Stimulated activated CD8-positive, alpha-beta memory T cell treated with anti-CD3 and anti-CD28 coated beads, Interleukin-12 subunit alpha, Interleukin-12 subunit beta, amount 100 ng/mL, for 4 hours (primary cell): ENCODE data around the gene MGMT.

Experiments
- DNase-seq: peaks from one replicate; pipeline ENCODE4 v3.0.0-alpha.2; 2020; ENCODE audit warnings: low read depth

MGMT gene

DNA sequence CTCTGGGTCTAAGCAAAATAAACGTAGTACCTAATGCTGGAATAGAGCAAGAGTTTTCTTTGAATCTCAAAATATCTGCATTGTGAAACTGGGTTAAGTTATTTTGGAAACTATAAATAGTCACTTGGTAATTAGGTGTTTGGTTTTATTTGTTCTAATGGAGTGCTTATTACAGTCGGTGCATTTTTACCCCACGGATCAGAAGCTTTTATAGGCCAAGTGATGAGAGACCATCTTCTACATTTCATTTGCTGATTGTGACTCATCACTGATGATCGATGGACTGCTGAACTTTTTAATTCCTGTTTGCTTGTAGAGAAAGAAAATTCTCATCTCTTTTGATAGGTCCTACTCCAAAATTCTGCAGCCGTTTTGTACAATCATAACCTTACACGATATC is 28.2 kb downstream of the MGMT start:
- no peak for DNase-seq

DNA sequence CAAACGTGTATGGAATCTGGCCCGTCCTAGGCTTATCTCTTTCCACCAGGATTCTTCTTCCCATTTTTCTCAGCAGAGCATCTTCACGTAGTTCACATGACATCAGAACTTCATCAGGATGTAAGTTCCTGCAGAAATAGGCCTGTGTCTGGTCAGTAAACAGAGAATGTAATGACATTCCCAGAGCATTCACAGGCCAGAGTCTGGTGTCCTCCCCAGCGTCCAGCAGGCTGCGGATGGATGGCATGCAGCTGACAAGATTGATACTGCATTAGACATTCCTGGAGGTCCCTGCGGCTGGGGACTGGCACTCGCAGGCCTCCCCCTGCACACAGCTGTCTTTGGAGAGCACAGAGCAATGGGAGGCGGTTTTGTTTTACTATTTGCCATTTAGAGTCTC is 28.7 kb downstream of the MGMT start:
- DNase-seq: no peak

DNA sequence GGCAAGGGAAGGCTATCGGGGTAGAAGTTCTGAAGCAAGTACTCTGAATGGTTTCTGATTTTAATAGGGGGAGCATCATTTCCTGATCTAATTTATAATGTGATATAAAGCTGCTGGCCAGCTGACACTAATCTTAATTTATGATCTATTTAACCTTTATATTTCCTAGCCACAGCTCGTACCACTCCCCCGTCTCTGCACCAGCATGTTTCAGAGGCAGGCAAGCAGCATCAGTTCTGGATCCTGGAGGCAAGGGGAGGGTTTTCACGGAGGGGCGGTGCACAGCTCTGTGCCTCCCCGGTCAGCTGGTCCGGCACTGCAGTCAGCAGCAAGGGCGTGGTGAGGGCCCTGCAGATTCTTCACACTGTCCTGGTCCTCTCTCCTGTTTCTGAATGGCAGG is 30.0 kb downstream of the MGMT start:
- no peak for DNase-seq

DNA sequence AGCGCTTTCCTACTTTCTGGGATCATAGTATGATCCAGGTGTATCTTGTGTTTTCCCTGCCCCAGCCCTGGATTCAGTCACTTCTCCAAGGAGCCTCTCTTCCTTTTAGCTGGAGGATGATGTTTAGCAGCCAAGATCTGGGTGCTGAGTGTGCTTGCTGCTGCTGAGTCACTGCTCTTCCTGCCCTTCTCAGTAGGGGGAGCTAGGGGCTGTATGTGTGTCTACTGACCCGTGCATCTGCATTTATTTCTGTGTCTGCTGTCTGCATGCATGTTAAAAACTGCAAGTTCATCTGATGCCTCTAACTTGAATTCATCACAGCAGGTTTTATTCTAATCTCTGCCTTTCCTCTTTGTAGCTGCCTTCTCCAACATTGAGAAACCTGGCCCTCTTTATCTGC is 31.6 kb downstream of the MGMT start:
- DNase-seq: no peak

DNA sequence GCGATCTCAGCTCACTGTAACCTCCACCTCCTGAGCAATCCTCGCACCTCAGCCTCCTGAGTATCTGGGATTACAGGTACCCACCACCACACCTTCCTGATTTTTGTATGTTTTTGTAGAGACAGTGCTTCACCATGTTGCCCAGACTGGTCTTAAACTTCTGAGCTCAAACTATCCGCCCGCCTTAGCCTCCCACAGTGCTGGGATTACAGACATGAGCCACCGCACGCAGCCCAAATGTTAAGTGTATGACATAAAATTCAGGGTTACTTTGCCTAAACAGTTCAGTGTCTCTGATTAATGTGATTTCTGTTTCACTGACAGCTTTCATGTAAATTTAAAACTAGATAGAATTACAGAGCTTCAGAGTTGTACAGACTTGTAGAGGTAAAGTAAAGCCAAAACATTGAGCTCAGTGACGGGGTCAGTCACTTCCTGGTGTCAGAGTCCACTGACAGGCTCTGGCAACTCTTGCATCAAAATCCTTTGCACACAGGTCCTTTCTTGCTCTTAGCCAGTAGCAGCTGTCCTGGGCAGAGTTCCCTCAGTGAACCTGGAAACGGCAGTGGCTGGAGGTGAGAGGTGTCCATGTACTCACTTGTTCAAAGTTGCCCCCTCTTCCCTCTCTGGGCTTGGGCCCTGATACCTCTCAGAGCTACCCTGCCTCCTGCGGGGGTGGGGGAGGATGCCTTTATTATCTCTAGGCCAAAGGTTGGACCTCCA is 33.7 kb downstream of the MGMT start:
- no peak for DNase-seq

DNA sequence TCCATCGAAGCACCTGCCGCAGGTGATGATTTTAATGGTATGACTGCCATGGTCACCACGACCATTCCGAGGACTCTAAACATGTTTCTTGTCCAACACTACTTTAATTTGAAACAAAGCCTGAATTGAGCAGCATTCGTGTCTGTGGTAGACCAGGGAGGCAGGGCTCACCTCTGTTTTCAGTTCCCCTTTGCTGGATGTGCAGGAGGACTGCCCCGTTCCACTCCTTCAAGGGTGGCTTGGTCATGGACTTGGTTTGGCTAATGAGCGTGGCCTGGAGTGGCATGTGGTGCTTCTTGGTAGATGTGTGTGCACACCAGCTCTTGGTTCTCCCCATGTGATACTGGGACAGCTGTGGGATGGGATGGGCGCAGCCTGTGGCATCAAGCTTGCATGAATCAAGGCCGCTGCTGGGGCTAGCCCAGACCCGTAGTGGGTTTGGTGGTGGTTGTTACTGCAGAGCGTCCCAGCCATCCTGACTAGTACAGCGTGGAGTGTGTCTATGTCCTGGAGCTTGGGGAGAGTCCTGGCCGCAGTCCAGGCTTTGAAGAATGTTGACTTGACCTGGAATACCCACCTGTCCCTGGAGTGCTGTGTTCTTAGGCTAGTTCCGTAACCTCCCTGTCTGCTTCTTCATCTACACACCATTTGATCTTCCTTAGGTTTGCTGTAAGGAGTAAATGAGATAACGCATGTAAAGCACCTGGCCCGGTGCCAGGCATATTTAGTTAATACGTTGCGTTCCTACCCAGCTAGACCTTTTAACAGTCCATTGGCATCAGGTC is 34.8 kb downstream of the MGMT start:
- no peak for DNase-seq

DNA sequence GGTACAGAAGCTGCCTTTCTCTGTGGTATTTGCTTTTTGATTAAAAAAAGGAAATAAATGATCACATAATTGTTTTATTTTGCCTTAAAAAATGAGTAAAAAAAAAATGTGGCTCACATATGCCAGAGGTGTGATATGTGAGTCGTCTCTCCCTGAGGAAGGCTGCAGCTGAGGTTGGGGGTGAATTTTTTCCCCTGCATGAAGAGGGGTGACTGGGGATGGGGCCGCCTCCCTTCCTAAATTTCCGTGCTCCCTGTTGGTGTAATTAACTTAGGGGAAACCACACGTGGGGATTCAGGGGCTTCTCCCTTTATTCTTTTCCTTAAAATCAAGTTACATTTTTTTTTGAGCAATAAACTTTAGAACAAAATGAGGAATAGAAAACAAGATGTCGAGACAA is 35.4 kb downstream of the MGMT start:
- DNase-seq: no peak

DNA sequence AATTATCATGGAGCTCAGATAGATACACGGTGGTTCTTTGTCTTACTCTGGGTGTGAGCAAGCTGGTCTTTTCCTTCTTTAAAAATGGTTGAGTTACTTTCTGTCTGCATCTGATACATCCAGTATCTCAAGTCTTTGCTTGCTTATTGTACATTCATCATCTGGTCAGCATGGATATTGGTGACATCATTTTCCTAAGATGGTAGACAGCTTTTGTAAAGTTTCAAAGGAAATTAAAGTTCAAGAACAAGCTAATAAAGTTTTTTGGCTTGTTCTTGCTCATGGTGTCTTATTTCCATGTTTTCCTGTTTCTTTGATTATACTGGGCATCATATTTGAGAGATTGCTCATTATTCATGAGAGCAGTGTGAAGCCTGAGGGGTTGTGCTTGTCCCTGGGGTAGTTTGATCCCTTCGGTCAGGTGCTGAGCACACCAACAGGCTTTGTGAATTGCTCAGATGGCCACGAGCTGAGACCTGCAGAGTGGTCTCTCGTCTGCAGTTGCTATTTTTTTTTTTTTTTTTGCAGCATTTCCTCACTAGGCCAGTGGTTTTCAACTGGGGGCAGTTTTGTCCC is 38.5 kb downstream of the MGMT start:
- DNase-seq: no peak

DNA sequence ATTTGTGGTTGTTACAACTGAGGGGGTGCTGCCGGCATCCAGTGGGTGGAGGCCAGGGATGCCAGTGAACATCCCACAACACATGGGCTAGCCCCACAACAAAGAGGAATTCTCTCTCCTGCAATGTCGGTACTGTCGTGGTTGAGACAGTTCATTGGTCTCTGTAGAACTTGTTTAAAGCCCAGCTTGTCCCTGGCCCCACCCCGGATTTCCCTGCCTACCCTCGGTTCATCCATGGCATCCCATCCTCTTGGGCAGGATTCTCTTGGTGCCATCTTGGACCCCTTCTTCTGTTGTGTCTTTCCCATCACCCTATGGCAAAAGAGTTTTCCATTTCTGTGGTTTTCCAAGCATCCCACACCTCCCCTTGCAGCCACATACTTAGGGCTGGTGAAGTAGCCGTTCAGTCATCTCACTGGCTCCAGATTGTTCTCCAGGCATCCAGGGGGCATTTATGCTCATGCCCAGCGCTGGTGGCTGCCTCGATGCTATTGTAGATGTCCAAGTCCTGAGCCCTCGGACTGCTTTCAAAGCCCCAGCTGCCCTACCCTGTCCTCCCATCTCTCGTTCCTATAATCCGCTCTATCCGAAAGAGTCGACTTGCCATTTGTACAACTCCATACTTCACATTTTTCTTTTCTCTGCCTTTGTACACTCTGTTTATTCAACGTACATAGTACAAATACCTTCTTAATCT is 39.2 kb downstream of the MGMT start:
- no peak for DNase-seq

DNA sequence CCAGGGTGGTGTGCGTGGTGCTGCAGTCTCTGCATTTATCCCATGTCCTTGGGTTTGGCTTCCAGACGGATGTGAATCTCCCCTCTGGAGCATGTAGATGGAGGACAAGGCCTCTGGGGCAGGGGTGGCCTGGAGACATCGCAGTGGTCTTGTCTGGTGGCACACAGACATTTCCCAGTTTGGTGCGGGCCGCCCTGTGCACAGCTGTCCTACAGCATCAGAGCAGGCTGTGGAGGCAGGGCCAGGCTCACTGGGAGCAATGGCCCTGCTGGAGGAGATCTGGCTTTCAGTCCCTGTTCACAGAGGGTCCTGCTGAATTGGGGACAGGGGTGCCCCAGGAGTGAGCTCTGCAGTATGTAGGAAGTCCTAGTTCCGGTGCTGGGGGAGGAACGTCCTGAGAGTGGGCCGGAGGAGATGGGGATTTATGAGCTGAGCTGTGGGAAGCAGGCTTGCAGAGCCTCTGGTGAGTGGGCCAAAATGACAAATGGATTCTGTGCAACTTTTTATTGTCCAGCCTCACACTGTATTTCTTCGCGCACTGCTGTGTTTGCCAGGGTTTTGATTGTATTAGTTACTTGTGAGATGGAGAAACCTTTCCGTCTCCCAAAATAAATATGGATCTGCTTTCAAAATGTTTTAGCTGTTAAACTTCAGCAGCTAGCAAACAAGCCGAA is 40.3 kb downstream of the MGMT start:
- no peak for DNase-seq

DNA sequence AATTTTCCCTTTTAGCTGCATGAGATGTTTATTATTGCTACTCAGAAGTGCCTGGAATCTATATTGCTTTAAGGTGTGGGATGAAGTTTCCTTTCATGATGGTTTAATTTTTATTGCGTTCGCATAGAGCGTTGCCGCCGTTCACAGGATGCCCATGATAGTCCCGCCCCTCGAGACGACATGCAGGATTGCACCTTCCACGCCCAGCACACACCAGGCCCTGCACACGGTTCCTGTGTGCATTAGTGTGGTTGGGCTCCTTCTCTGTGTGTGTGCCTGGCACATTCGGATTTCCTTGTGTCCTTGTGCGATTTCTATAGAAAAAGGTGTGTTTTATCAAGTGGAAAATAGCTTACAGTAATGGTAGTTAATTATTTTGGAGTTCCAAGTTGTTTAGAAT is 42.1 kb downstream of the MGMT start:
- no peak for DNase-seq

DNA sequence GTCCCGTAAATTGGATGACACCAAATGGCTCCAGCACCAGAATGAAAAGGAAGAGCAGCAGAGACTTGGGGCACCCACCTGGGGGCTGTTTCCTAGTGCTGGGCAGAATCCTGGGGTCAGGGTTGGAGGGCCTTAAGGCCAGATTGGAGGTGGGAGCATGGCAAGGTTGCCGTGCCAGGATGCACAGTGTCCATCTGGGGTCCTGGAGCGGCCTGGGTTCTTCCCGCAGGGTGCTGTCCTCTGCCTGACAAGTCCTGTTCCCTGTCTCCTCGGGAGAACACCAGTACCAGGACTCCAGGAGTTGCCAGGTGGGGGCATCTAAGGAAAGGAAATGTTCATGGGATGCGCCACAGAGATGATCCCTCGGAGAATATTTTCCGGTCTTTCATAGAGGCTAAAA is 42.8 kb downstream of the MGMT start:
- no peak for DNase-seq

DNA sequence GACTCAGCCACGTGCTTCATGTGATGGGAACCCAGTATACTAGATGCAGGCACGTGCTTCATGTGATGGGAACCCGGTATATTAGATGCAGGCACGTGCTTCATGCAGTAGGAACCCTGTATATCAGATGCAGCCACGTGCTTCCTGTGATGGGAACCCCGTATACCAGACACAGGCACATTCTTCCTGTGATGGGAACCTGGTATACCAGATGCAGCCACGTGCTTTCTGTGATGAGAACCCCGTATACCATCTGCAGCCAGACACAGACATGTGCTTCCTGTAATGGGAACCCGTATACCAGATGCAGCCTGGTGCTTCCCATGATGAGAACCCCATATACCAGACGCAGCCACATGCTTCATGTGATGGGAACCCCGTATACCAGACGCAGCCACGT is 44.0 kb downstream of the MGMT start:
- no peak for DNase-seq

DNA sequence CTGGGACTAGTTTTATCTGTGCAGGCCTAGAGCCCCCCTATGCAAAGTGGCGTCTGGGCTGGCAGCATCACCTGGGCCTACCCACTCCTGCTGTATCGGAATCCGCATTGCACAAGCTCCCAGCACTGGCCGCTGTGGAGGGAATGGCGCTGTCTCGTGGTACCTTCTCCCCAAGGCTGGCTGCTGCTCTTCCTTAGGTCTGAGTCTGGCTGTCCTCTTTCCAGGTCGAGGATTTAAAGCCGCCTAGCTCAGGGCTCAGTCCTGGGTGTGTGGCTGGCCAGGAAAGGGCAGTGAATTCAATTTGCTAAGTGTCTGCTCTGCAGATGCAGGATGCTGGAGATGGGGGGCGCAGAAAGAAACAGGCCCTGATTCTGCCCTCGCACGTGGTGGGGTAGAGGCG is 44.7 kb downstream of the MGMT start:
- no peak for DNase-seq

DNA sequence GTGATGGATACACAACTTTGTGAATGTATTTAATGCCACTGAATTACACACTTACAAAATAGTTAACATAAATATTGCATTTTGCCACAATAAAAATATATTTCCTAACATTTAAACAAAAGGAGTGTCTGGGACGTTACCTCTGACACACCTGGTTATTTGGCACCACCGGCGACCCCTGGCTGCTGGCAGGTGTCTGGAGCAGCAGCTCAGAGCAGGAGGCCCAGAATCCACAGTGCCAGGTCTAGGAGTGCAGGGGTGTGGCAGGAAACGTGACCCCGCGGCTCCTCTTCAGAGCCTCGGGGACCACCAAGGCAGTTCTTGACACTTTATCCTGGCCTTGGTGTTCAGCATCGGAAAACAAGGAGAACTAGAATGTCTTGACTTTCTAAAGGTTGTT is 46.3 kb downstream of the MGMT start:
- no peak for DNase-seq

DNA sequence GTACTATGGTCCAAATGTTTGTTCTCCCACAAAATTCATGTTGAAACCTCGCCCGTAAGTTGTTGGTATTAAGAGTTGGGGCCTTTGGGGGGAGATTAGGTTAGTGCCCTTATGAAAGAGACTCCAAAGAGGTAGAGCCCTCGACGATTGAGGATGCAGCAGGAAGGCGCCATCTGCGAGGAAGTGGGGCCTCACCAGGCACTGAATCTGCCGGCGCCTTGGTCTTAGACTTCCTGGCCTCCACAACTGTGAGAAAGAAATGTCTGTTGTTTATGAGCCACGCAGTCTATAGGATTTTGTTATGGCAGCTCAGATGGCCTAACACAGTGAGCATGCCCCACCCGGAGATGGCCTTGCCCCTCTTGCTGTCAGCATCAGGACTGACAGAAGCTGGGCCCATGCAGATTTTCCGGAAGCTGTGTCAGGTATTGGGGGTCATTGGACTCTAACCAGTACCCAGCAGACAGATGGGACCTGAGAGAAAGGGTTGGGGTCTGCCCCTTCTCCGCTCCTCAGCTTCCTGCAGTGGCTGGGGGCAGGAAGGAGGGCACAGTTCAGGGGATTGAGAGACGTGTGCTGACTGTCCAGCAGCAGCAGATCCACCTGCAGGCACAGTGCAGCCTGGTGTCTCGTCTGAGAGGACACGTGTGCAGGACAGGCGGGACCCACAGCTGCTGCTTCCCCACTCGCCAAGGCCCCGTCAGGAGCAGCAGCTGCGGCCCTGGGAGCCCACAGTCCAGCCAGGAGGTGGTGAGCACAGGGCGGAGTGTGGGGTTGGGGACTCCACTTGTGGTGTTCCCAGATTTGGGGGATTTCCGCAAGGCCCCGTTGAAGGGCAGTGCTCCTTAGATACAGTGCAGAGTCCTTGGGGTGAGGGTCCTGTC is 47.8 kb downstream of the MGMT start:
- no peak for DNase-seq

DNA sequence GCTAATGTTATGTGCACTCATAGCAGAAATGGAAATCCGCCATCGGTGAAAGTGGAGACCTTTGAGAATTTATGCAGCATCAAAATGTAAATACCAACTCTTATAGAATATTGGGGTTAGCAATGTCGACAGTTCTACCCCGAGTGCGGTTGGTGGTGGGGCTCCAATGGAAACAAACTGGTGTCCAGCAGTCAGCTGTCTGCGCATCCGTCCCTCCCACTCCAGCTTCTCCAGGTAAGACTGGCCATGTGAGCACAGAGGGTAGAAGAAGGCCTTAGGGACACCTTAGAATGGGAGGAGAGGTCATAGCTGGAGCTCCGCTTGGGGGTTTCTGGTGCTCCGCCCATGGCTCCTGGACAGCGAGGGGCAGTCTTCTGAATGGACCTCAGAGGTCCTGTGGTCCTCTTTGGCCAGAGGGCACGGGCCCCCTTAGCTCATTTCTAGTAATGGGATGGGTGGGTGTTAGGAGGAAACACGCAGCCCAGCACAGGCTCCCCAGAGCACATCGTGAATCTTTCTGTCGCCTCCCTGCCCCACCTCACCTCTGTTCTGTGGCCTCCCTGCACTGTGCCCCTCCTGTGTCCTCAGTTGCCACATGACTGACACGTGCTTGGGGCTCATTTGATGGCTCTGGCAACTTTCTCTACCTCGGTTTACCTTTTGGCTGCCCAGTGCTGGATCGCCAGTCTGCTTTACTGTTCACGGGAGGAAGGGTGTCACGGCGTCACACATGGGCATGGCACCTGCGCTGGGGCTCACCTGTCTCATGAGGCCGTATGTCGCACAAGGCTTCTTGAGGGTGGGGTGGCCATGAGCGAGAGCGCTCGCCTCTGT is 50.0 kb downstream of the MGMT start:
- DNase-seq: no peak

DNA sequence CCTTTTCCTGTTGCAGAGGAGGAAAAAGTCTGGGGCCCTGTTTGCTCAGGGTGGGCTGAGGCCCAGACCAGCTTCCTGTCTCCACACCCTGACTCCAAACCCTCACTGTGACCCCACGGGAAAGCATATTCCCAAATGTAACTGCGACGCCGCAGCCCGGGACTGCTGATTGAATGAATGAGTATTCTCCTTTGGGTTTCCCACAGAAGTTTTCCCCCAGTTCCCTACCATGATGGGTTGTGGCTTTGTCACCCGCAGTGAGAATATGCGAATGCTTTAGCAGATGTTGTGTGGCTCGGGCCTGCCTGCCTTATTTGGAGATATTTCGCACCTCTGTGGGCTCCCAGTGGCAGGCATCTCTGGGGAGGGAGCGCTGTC is 50.6 kb downstream of the MGMT start:
- DNase-seq: peak; percentile 13

DNA sequence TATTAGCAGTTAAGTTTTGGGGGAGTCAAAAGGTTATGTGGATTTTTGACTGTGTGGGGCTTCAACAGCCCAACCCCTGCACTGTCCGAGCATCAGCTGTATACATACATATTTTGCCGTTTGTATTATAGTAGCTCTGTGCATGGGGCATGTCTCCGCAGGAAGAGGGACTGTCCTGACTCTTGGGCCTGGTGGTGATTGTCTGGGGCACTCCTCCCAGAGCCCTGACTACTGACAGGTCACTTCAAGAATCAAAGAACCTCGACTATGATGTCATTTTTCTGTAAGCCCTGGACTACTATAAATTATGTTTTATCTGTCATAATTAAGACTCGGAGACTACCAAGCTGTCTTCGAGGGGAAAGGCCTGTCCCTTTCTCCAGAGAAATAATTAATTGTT is 51.8 kb downstream of the MGMT start:
- DNase-seq: no peak

DNA sequence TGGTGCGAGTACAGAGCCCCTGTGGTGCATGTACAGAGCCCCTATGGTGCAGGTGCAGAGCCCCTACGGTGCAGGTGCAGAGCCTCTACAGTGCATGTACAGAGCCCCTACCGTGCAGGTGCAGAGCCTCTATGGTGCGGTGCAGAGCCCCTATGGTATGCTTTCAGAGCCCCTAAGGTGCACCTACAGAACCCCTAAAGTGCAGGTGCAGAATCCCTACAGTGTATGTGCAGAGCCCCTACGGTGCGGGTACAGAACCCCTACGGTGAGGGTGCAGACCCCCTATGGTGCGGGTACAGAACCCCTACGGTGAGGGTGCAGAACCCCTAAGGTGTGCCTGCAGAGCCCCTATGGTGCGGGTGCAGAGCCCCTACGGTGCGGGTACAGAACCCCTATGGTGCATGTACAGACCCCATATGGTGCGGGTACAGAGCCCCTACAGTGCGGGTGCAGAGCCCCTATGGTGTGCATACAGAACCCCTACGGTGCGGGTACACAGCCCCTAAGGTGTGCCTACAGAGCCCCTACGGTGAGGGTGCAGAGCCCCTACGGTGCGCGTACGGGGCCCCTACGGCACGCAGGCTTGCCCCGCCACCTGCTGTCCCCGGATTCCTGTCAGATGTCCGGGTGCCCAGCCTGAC is 53.5 kb downstream of the MGMT start:
- DNase-seq: no peak
